Measurements from ENCODE around the gene OR5D18. TPM values are rescaled to one million over a fixed set of nuclear protein-coding genes. Genes with fewer than 3 reads are reported as not detected.

Gene OR5D18
- total and polyA plus RNA-seq, 2 donors (not counting 1 experiment from before 2014, with no cell fraction given): not detected

- Histone ChIP-seq H3K27ac (ENCODE audit: insufficient read depth, low read length) (no peak overlapping the region), H3K9ac (ENCODE audit: insufficient read depth, low read length) (no peak overlapping the region), H4K20me1 (ENCODE audit: control insufficient read depth, extremely low read depth, insufficient read depth, low read length) (no peaks in the 10 kb centered on the region), H3K79me2 (ENCODE audit: control insufficient read depth, insufficient read depth, low read length) (no peaks in the 10 kb centered on the region), H3K4me3 (replicated peaks in 1 of 4; ENCODE audit: control extremely low read depth in 1 of 4, insufficient read depth in 1 of 4, low read depth in 3 of 4, low read length in 4 of 4) (no peak overlapping the region), H3K36me3 (ENCODE audit: control insufficient read depth, insufficient read depth, low read length) (no peaks in the 10 kb centered on the region), H3K4me2 (ENCODE audit: extremely low read depth, insufficient read depth, low read length) (no peak overlapping the region), H3K27me3 (ENCODE audit: control insufficient read depth, insufficient read depth, low read length) (no peaks in the 10 kb centered on the region), H3K9me3 (ENCODE audit: control insufficient read depth, insufficient read depth, low read depth, low read length) (no peaks in the 10 kb centered on the region), H3K4me1 (ENCODE audit: control insufficient read depth, extremely low read depth, insufficient read depth, low read length) (no peaks in the 10 kb centered on the region), H2AFZ (ENCODE audit: low read length) (no peak overlapping the region)
- no peak for TF ChIP-seq CTCF (conservative IDR thresholded peaks at IDR 0.05 in 1 of 2, IDR thresholded peaks at IDR 0.05 in 1 of 2; ENCODE audit: low read depth in 1 of 2, low read length in 2 of 2)
- TF ChIP-seq EZH2 (IDR thresholded peaks at IDR 0.05; ENCODE audit: low read length, missing control alignments): no peak
- DNase-seq (ENCODE audit: low read depth in 2 of 2): no peak
Measured at GRCh38 chr11:55847453-55847852, 28.0 kb downstream of the OR5D18 start.

- no peak for DNase-seq (ENCODE audit: low read depth in 2 of 2)
- no peaks in the 10 kb centered on the region for H3K4me1 ChIP-seq (ENCODE audit: control insufficient read depth, extremely low read depth, insufficient read depth, low read length)
- H3K27me3 ChIP-seq (ENCODE audit: control insufficient read depth, insufficient read depth, low read length): no peaks in the 10 kb centered on the region
- H3K79me2 ChIP-seq (ENCODE audit: control insufficient read depth, insufficient read depth, low read length): no peaks in the 10 kb centered on the region
- no peak overlapping the region for H3K9ac ChIP-seq (ENCODE audit: insufficient read depth, low read length)
- H2AFZ ChIP-seq (ENCODE audit: low read length): no peak overlapping the region
- TF ChIP-seq EZH2 (IDR thresholded peaks at IDR 0.05; ENCODE audit: low read length, missing control alignments): no peak
- no peak for TF ChIP-seq CTCF (conservative IDR thresholded peaks at IDR 0.05 in 1 of 2, IDR thresholded peaks at IDR 0.05 in 1 of 2; ENCODE audit: low read depth in 1 of 2, low read length in 2 of 2)
- H4K20me1 ChIP-seq (ENCODE audit: control insufficient read depth, extremely low read depth, insufficient read depth, low read length): no peaks in the 10 kb centered on the region
- H3K36me3 ChIP-seq (ENCODE audit: control insufficient read depth, insufficient read depth, low read length): no peaks in the 10 kb centered on the region
- no peak overlapping the region for H3K4me2 ChIP-seq (ENCODE audit: extremely low read depth, insufficient read depth, low read length)
- no peak overlapping the region for H3K4me3 ChIP-seq (replicated peaks in 1 of 4; ENCODE audit: control extremely low read depth in 1 of 4, insufficient read depth in 1 of 4, low read depth in 3 of 4, low read length in 4 of 4)
- no peak overlapping the region for H3K27ac ChIP-seq (ENCODE audit: insufficient read depth, low read length)
- H3K9me3 ChIP-seq (ENCODE audit: control insufficient read depth, insufficient read depth, low read depth, low read length): no peaks in the 10 kb centered on the region
Measured at GRCh38 chr11:55849037-55849436, 29.6 kb downstream of the OR5D18 start.

- DNase-seq (ENCODE audit: low read depth in 2 of 2): no peak
- Histone ChIP-seq H3K27ac (ENCODE audit: insufficient read depth, low read length) (no peak overlapping the region), H3K4me1 (ENCODE audit: control insufficient read depth, extremely low read depth, insufficient read depth, low read length) (no peaks in the 10 kb centered on the region), H3K4me3 (replicated peaks in 1 of 4; ENCODE audit: control extremely low read depth in 1 of 4, insufficient read depth in 1 of 4, low read depth in 3 of 4, low read length in 4 of 4) (no peak overlapping the region), H3K79me2 (ENCODE audit: control insufficient read depth, insufficient read depth, low read length) (no peaks in the 10 kb centered on the region), H3K9me3 (ENCODE audit: control insufficient read depth, insufficient read depth, low read depth, low read length) (no peaks in the 10 kb centered on the region), H2AFZ (ENCODE audit: low read length) (no peak overlapping the region), H4K20me1 (ENCODE audit: control insufficient read depth, extremely low read depth, insufficient read depth, low read length) (no peaks in the 10 kb centered on the region), H3K9ac (ENCODE audit: insufficient read depth, low read length) (no peak overlapping the region), H3K27me3 (ENCODE audit: control insufficient read depth, insufficient read depth, low read length) (no peaks in the 10 kb centered on the region), H3K4me2 (ENCODE audit: extremely low read depth, insufficient read depth, low read length) (no peak overlapping the region), H3K36me3 (ENCODE audit: control insufficient read depth, insufficient read depth, low read length) (no peaks in the 10 kb centered on the region)
- TF ChIP-seq EZH2 (IDR thresholded peaks at IDR 0.05; ENCODE audit: low read length, missing control alignments) (no peak), CTCF (conservative IDR thresholded peaks at IDR 0.05 in 1 of 2, IDR thresholded peaks at IDR 0.05 in 1 of 2; ENCODE audit: low read depth in 1 of 2, low read length in 2 of 2) (no peak)
Measured at GRCh38 chr11:55852141-55852540, 32.7 kb downstream of the OR5D18 start.

Measured in fibroblast of lung (primary cell).